GM21723 (cell line): Measurements from ENCODE around the gene FHIP2A.
"Not testable (repeated sequence)": the region's sequence is repeated elsewhere in the genome, so short reads cannot be mapped to it uniquely, and the experiment has no call there.

Experiments
- ATAC-seq: cut with Tn5 transposase; IDR thresholded peaks from one replicate; pipeline ENCODE4 v1.9.1; 2021; ENCODE audit warnings: mild to moderate bottlenecking, moderate library complexity; ENCODE audit not compliant: unreplicated experiment

Gene FHIP2A

GRCh38 chr10:114856544-114857287 lies 35.1 kb downstream of the FHIP2A start:
- no peak for ATAC-seq

GRCh38 chr10:114857288-114857565 lies 35.6 kb downstream of the FHIP2A start:
- ATAC-seq = not testable (repeated sequence)

- no peak for ATAC-seq
Measured at GRCh38 chr10:114857922-114858629, 36.5 kb downstream of the FHIP2A start.

- no peak for ATAC-seq
Measured at GRCh38 chr10:114859222-114859621, 37.6 kb downstream of the FHIP2A start.

- ATAC-seq = no peak
Measured at GRCh38 chr10:114862456-114862855, 40.9 kb downstream of the FHIP2A start.

GRCh38 chr10:114867365-114867764 lies 45.8 kb downstream of the FHIP2A start:
- ATAC-seq = no peak

- ATAC-seq = no peak
Measured at GRCh38 chr10:114868870-114869519, 47.4 kb downstream of the FHIP2A start.

GRCh38 chr10:114869520-114869892 lies 47.9 kb downstream of the FHIP2A start:
- ATAC-seq = no peak

GRCh38 chr10:114870486-114870885 lies 48.9 kb downstream of the FHIP2A start:
- no peak for ATAC-seq

- no peak for ATAC-seq
Measured at GRCh38 chr10:114871379-114871778, 49.8 kb downstream of the FHIP2A start.
